GM12872 (cell line): ENCODE measurements around the gene DUOXA2.

Experiments used
- TF ChIP-seq, protein P1 (sequence below): IDR thresholded peaks from 3 replicates; pipeline ENCODE4 v1.5.1; 2011; ENCODE audit warnings: low read depth, mild to moderate bottlenecking, low read length, moderate library complexity; ENCODE audit not compliant: insufficient read depth

Gene DUOXA2

DNA sequence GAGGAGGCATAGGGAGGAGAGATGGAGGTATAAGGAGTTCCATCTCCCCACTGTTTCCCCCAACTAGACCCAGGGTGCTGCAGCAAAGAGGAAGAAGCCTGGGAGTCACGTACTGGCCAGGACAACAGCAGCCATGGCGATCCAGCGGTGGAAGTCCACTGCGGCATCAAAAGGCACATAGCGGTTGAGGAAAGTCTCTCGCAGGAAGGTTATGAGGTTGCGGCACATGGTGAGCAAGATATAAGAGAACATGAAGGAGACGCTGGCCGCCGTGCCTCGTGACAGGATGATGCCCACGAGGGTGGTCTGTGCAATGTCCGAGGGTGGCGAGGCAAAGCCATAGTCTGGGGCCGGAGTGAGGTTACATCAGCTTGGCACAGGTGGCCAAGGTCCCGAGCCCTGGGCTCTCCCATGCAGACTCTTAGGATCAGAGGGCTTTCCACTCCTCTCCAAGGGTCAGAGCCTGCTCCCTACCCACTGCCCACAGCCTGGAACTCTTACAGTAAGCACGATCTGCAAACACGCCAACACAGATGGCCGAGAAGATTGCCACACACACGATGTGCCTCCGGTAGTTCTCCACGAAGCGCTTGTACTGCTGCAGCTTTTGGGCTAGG lies 14.5 kb upstream of the DUOXA2 start:
- TF ChIP-seq, protein P1, sequence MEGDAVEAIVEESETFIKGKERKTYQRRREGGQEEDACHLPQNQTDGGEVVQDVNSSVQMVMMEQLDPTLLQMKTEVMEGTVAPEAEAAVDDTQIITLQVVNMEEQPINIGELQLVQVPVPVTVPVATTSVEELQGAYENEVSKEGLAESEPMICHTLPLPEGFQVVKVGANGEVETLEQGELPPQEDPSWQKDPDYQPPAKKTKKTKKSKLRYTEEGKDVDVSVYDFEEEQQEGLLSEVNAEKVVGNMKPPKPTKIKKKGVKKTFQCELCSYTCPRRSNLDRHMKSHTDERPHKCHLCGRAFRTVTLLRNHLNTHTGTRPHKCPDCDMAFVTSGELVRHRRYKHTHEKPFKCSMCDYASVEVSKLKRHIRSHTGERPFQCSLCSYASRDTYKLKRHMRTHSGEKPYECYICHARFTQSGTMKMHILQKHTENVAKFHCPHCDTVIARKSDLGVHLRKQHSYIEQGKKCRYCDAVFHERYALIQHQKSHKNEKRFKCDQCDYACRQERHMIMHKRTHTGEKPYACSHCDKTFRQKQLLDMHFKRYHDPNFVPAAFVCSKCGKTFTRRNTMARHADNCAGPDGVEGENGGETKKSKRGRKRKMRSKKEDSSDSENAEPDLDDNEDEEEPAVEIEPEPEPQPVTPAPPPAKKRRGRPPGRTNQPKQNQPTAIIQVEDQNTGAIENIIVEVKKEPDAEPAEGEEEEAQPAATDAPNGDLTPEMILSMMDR: no peak

DNA sequence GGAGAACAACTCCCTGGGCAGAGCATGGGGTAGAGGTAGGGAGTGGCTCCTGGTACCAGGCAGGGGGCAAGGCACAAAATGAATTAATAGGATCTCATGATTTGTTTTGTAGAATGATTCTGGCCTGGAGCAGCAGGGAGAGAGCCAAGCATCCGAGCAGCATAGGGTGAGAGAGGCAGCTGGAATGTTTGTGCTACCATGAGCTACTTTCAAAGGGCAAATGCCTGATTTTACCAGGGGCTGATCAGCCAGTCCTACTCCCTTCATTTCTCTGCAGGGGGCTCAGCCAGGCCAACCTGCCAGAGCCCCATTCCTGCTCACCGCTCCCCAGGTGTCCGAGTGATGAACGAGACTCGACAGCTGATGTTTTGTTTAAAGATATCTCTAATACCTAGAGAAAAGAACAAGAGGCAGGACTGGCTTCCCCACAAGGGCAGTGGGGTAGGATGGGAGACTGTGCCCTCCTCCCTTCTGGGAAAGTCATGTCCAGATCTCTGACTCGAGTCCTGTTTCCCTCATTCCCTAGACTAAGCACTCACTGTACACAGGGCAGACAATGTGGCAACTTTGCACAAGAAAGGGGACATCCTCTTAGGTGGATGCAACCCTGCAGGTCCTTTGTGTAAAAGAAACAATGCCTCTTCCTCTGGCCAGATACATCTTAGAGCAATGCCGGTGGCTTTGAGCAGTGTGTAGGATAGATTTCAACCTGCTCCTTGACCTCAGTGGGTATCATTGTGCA lies 13.1 kb upstream of the DUOXA2 start:
- TF ChIP-seq, protein P1: no peak

GRCh38 chr15:45101749-45102148 lies 12.4 kb upstream of the DUOXA2 start:
- TF ChIP-seq, protein P1: no peak

- TF ChIP-seq, protein P1: no peak
Measured at GRCh38 chr15:45102226-45102625, 11.9 kb upstream of the DUOXA2 start.

DNA sequence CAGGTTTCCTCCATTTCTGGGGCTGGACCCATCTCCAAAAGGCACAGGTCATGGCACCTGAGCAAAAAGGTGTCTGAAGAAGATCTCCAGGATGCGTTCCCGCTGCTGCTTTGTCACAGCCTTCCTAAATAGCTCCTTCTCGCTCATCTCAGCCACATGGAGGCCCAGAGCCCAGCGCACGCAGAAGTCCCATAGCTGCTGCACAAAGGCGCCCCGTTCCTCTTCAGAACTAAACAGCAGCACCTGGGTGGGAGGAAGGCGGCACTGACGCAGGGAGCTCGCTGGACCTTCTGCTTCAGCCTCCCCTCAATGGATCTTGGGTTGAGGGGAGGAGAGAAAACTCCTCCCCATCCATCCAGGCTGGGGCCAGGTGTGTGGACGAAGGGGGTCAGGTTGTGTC lies 8.5 kb upstream of the DUOXA2 start:
- TF ChIP-seq, protein P1: no peak

DNA sequence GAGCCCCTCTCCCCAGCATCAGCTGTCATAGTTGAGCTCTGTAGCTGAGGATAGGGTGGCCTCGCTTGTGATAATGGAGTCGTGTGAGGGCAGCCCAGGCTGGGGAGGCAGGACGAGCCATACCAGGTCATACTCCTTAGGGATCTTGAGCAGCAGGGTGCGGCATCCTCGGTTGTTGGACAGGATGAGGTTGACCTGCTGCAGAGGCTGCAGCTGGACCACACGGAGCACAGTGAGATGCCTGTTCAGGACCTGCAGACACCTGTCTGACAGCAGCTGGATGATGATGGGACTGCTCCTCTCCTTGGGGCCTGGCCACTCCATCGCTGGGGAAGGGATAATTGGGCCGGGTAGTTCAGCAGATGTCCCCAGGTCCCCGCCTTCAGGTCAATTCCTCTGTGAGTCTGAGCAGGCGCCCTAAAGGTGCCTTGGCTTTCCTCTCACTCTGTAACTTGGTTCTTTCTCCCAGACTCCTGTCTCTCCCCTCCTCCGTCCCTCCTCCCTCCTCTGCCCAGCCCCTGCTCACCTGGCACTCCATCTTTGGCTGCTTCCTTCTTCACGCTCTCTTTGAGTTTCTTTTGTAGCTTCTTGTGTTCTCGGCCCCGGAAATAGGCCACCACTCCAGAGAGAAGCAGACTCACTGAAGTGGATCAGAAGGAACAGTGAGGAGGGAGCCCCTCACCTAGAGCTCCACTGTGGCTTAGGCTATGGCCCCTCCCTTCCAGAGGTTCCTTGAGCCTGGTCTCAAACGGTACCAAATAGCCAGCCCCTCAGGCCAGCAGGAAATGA lies 7.9 kb upstream of the DUOXA2 start:
- TF ChIP-seq, protein P1: no peak

DNA sequence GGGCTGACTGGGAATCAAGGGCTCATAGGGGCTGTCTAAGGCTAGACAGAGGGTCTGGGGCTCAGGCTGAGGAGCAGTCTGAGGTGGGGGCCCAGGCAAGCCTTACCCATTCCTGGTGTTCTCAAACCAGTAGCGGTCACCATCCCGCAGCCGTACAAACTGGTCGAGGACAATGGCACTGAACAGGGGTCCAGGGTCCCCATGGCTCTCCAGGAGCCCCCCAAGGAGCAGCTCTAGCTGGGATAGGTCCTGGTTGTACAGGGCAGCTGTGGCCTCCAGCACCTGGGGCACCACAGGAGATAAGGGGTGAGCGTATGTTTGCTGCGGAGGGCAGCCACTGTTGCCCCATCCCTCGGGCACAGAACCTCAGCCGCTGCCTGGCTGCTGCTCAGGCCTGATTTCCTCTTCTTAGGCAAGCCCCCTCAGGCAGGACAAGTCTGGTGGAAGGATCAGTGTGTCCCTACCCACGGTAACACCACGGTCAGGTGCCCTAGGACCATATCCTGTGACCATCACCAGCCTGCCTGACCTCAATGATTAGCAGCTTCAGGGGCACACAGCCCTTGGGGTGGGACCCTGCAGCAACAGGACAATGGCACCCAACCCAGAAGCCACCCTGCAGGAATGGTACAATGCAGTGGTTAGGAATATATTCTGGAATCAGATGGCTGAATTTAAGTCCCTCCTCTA lies 6.0 kb upstream of the DUOXA2 start:
- TF ChIP-seq, protein P1: no peak
